ENCODE data around the gene MAPK1IP1L.

Gene MAPK1IP1L

GRCh38 chr14:55115460-55115859 is 64.0 kb downstream of the MAPK1IP1L start:
- no peaks in the 10 kb centered on the region for H3K79me1 ChIP-seq (ENCODE audit: low read length)
- H2BK5ac ChIP-seq (ENCODE audit: low read length): no peak overlapping the region
- H4K5ac ChIP-seq (ENCODE audit: low read length): no peak overlapping the region
- no peak overlapping the region for H4K8ac ChIP-seq (ENCODE audit: low read depth, low read length)
- no peak overlapping the region for H2AK5ac ChIP-seq (ENCODE audit: low read length)
- H3K79me2 ChIP-seq (ENCODE audit: control insufficient read depth, insufficient read depth, low read length): no peaks in the 10 kb centered on the region
- H3K4me2 ChIP-seq (ENCODE audit: low read length): no peak overlapping the region
- H3K36me3 ChIP-seq (ENCODE audit: control insufficient read depth, insufficient read depth, low read length): no peaks in the 10 kb centered on the region
- H3K4ac ChIP-seq (ENCODE audit: low read depth, low read length): no peak overlapping the region
- H2BK15ac ChIP-seq (replicated peaks; ENCODE audit: low read depth): no peak overlapping the region
- peaks cover 2% of the 10 kb centered on the region for H3K4me1 ChIP-seq (ENCODE audit: control insufficient read depth, low read depth, low read length)
- WGBS (ENCODE audit: extremely low coverage, insufficient coverage, low lambda C conversion rate): no CpG with 5 or more reads among the region's 3 CpGs
- H3K23ac ChIP-seq (ENCODE audit: low read length): no peak overlapping the region
- no peak overlapping the region for H3K27ac ChIP-seq (ENCODE audit: low read depth, low read length)
- no peak overlapping the region for H3K18ac ChIP-seq (ENCODE audit: low read length)
- H3K27me3 ChIP-seq (ENCODE audit: insufficient read depth, low read length, poor library complexity): no peaks in the 10 kb centered on the region
- H3K4me3 ChIP-seq (ENCODE audit: low read length): no peak overlapping the region
- H3K56ac ChIP-seq (ENCODE audit: low read length): no peak overlapping the region
- no peak overlapping the region for H2BK120ac ChIP-seq (ENCODE audit: low read depth, low read length)
- DNase-seq: no peak
- H3K9ac ChIP-seq (ENCODE audit: low read length): no peak overlapping the region

GRCh38 chr14:55115861-55116245 is 64.4 kb downstream of the MAPK1IP1L start:
- Histone ChIP-seq H3K9ac (ENCODE audit: low read length) (no peak overlapping the region), H2BK5ac (ENCODE audit: low read length) (no peak overlapping the region), H3K27ac (ENCODE audit: low read depth, low read length) (no peak overlapping the region), H3K4me1 (ENCODE audit: control insufficient read depth, low read depth, low read length) (peaks cover 2% of the 10 kb centered on the region), H3K79me1 (ENCODE audit: low read length) (no peaks in the 10 kb centered on the region), H2AK5ac (ENCODE audit: low read length) (no peak overlapping the region), H3K36me3 (ENCODE audit: control insufficient read depth, insufficient read depth, low read length) (no peaks in the 10 kb centered on the region), H4K5ac (ENCODE audit: low read length) (no peak overlapping the region), H3K23ac (ENCODE audit: low read length) (no peak overlapping the region), H2BK15ac (replicated peaks; ENCODE audit: low read depth) (no peak overlapping the region), H3K27me3 (ENCODE audit: insufficient read depth, low read length, poor library complexity) (no peaks in the 10 kb centered on the region), H3K4me3 (ENCODE audit: low read length) (no peak overlapping the region), H2BK120ac (ENCODE audit: low read depth, low read length) (no peak overlapping the region), H3K56ac (ENCODE audit: low read length) (no peak overlapping the region), H3K79me2 (ENCODE audit: control insufficient read depth, insufficient read depth, low read length) (no peaks in the 10 kb centered on the region), H4K8ac (ENCODE audit: low read depth, low read length) (no peak overlapping the region), H3K4me2 (ENCODE audit: low read length) (no peak overlapping the region), H3K4ac (ENCODE audit: low read depth, low read length) (no peak overlapping the region), H3K18ac (ENCODE audit: low read length) (no peak overlapping the region)
- DNase-seq: no peak
- no CpG with 5 or more reads among the region's 4 CpGs for WGBS (ENCODE audit: extremely low coverage, insufficient coverage, low lambda C conversion rate)

- Histone ChIP-seq H2BK15ac (replicated peaks; ENCODE audit: low read depth) (no peak overlapping the region), H3K4me1 (ENCODE audit: control insufficient read depth, low read depth, low read length) (peaks cover 2% of the 10 kb centered on the region), H3K4me2 (ENCODE audit: low read length) (no peak overlapping the region), H3K56ac (ENCODE audit: low read length) (no peak overlapping the region), H4K8ac (ENCODE audit: low read depth, low read length) (no peak overlapping the region), H4K5ac (ENCODE audit: low read length) (no peak overlapping the region), H3K79me1 (ENCODE audit: low read length) (no peaks in the 10 kb centered on the region), H3K27ac (ENCODE audit: low read depth, low read length) (no peak overlapping the region), H3K4ac (ENCODE audit: low read depth, low read length) (no peak overlapping the region), H3K9ac (ENCODE audit: low read length) (no peak overlapping the region), H2BK120ac (ENCODE audit: low read depth, low read length) (no peak overlapping the region), H3K23ac (ENCODE audit: low read length) (no peak overlapping the region), H3K36me3 (ENCODE audit: control insufficient read depth, insufficient read depth, low read length) (no peaks in the 10 kb centered on the region), H3K27me3 (ENCODE audit: insufficient read depth, low read length, poor library complexity) (no peaks in the 10 kb centered on the region), H2BK5ac (ENCODE audit: low read length) (no peak overlapping the region), H3K18ac (ENCODE audit: low read length) (no peak overlapping the region), H3K4me3 (ENCODE audit: low read length) (no peak overlapping the region), H3K79me2 (ENCODE audit: control insufficient read depth, insufficient read depth, low read length) (no peaks in the 10 kb centered on the region), H2AK5ac (ENCODE audit: low read length) (no peak overlapping the region)
- WGBS (ENCODE audit: extremely low coverage, insufficient coverage, low lambda C conversion rate): no CpG with 5 or more reads among the region's 11 CpGs
- DNase-seq: no peak
These were observed 65.0 kb downstream of the MAPK1IP1L start for GRCh38 chr14:55116246-55117030.

- no peaks in the 10 kb centered on the region for H3K79me2 ChIP-seq (ENCODE audit: control insufficient read depth, insufficient read depth, low read length)
- H3K56ac ChIP-seq (ENCODE audit: low read length): no peak overlapping the region
- WGBS (ENCODE audit: extremely low coverage, insufficient coverage, low lambda C conversion rate): no CpG with 5 or more reads among the region's 7 CpGs
- no peak overlapping the region for H2BK5ac ChIP-seq (ENCODE audit: low read length)
- no peak overlapping the region for H3K27ac ChIP-seq (ENCODE audit: low read depth, low read length)
- H3K4me3 ChIP-seq (ENCODE audit: low read length): no peak overlapping the region
- no peak overlapping the region for H2BK120ac ChIP-seq (ENCODE audit: low read depth, low read length)
- no peak overlapping the region for H2AK5ac ChIP-seq (ENCODE audit: low read length)
- H3K79me1 ChIP-seq (ENCODE audit: low read length): no peaks in the 10 kb centered on the region
- peaks cover 2% of the 10 kb centered on the region for H3K4me1 ChIP-seq (ENCODE audit: control insufficient read depth, low read depth, low read length)
- no peak overlapping the region for H3K18ac ChIP-seq (ENCODE audit: low read length)
- H3K9ac ChIP-seq (ENCODE audit: low read length): no peak overlapping the region
- H2BK15ac ChIP-seq (replicated peaks; ENCODE audit: low read depth): no peak overlapping the region
- no peak overlapping the region for H3K23ac ChIP-seq (ENCODE audit: low read length)
- no peak overlapping the region for H4K5ac ChIP-seq (ENCODE audit: low read length)
- no peak overlapping the region for H3K4me2 ChIP-seq (ENCODE audit: low read length)
- H3K36me3 ChIP-seq (ENCODE audit: control insufficient read depth, insufficient read depth, low read length): no peaks in the 10 kb centered on the region
- H3K27me3 ChIP-seq (ENCODE audit: insufficient read depth, low read length, poor library complexity): no peaks in the 10 kb centered on the region
- no peak overlapping the region for H4K8ac ChIP-seq (ENCODE audit: low read depth, low read length)
- no peak overlapping the region for H3K4ac ChIP-seq (ENCODE audit: low read depth, low read length)
- no peak for DNase-seq
These were observed 66.5 kb downstream of the MAPK1IP1L start for GRCh38 chr14:55117803-55118441.

DNA sequence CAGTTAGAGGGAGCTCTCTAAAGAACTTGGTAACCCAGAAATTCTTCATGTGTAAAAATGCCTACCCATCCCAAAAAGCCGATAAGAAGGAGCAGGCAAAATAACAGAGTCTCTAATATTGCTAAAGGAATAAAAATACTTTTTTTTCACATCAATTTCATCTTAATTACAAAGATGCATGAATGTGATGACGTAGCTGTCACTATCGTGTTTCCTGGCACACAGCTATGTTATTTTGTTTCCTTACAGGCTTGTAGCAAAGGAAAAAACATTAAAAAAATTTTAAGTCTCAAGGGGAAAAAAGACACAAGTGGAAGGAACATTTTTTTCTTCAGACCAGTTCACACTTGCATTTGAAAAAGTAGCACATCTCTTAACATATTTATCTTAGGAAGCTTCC is 67.3 kb downstream of the MAPK1IP1L start:
- no peaks in the 10 kb centered on the region for H3K79me2 ChIP-seq (ENCODE audit: control insufficient read depth, insufficient read depth, low read length)
- no peak overlapping the region for H4K8ac ChIP-seq (ENCODE audit: low read depth, low read length)
- no peaks in the 10 kb centered on the region for H3K79me1 ChIP-seq (ENCODE audit: low read length)
- DNase-seq: no peak
- no peak overlapping the region for H2BK5ac ChIP-seq (ENCODE audit: low read length)
- no peak overlapping the region for H3K18ac ChIP-seq (ENCODE audit: low read length)
- no peak overlapping the region for H3K27ac ChIP-seq (ENCODE audit: low read depth, low read length)
- WGBS (ENCODE audit: extremely low coverage, insufficient coverage, low lambda C conversion rate): no CpG with 5 or more reads among the region's 3 CpGs
- no peak overlapping the region for H3K9ac ChIP-seq (ENCODE audit: low read length)
- H3K4me3 ChIP-seq (ENCODE audit: low read length): no peak overlapping the region
- no peak overlapping the region for H3K56ac ChIP-seq (ENCODE audit: low read length)
- no peak overlapping the region for H3K23ac ChIP-seq (ENCODE audit: low read length)
- H2BK15ac ChIP-seq (replicated peaks; ENCODE audit: low read depth): no peak overlapping the region
- H2AK5ac ChIP-seq (ENCODE audit: low read length): no peak overlapping the region
- no peaks in the 10 kb centered on the region for H3K27me3 ChIP-seq (ENCODE audit: insufficient read depth, low read length, poor library complexity)
- H3K4ac ChIP-seq (ENCODE audit: low read depth, low read length): no peak overlapping the region
- H2BK120ac ChIP-seq (ENCODE audit: low read depth, low read length): no peak overlapping the region
- peaks cover 2% of the 10 kb centered on the region for H3K4me1 ChIP-seq (ENCODE audit: control insufficient read depth, low read depth, low read length)
- no peaks in the 10 kb centered on the region for H3K36me3 ChIP-seq (ENCODE audit: control insufficient read depth, insufficient read depth, low read length)
- H3K4me2 ChIP-seq (ENCODE audit: low read length): no peak overlapping the region
- no peak overlapping the region for H4K5ac ChIP-seq (ENCODE audit: low read length)

Measured in mesendoderm (in vitro differentiated cells).